DMS114 treated with DMSO at 0.1 percent for 48 hours (cell line): ENCODE results near the gene CACNA2D1.
"Not testable (repeated sequence)": the region's sequence is repeated elsewhere in the genome, so short reads cannot be mapped to it uniquely, and the experiment has no call there.

Experiments used
- DNase-seq: peaks from one replicate; lab custom pipeline; 2025; ENCODE audit not compliant: unreplicated experiment; lab: John Stamatoyannopoulos, UW

Gene CACNA2D1

GRCh38 chr7:82173400-82174021, 270.1 kb downstream of the CACNA2D1 start:
- no peak for DNase-seq

GRCh38 chr7:82172881-82173280, 270.7 kb downstream of the CACNA2D1 start:
- DNase-seq: no peak

- DNase-seq: peak; percentile 13
Observed at GRCh38 chr7:82172017-82172416, 271.6 kb downstream of the CACNA2D1 start.

- no peak for DNase-seq
Observed at GRCh38 chr7:82167558-82168314, 275.8 kb downstream of the CACNA2D1 start.

- DNase-seq: no peak
Observed at GRCh38 chr7:82166260-82167015, 277.1 kb downstream of the CACNA2D1 start.

GRCh38 chr7:82164813-82165212, 278.8 kb downstream of the CACNA2D1 start:
- DNase-seq: no peak

GRCh38 chr7:82164410-82164809, 279.2 kb downstream of the CACNA2D1 start:
- DNase-seq: no peak

GRCh38 chr7:82163586-82163985, 280.0 kb downstream of the CACNA2D1 start:
- DNase-seq: no peak

- DNase-seq: no peak
Observed at GRCh38 chr7:82162289-82162688, 281.3 kb downstream of the CACNA2D1 start.

- no peak for DNase-seq
Observed at GRCh38 chr7:82158327-82158726, 285.2 kb downstream of the CACNA2D1 start.

- DNase-seq: no peak
Observed at GRCh38 chr7:82156893-82157292, 286.7 kb downstream of the CACNA2D1 start.

GRCh38 chr7:82156168-82156567, 287.4 kb downstream of the CACNA2D1 start:
- DNase-seq: no peak

- DNase-seq: no peak
Observed at GRCh38 chr7:82154728-82155127, 288.8 kb downstream of the CACNA2D1 start.

- DNase-seq: no peak
Observed at GRCh38 chr7:82153776-82154175, 289.8 kb downstream of the CACNA2D1 start.

- DNase-seq: no peak
Observed at GRCh38 chr7:82152858-82153257, 290.7 kb downstream of the CACNA2D1 start.

- DNase-seq: no peak
Observed at GRCh38 chr7:82146491-82146890, 297.1 kb downstream of the CACNA2D1 start.

GRCh38 chr7:82142263-82142864, 301.2 kb downstream of the CACNA2D1 start:
- DNase-seq: no peak

GRCh38 chr7:82141427-82141826, 302.1 kb downstream of the CACNA2D1 start:
- DNase-seq: no peak

GRCh38 chr7:82140608-82141007, 303.0 kb downstream of the CACNA2D1 start:
- not testable (repeated sequence) for DNase-seq

- DNase-seq: no peak
Observed at GRCh38 chr7:82131215-82131614, 312.4 kb downstream of the CACNA2D1 start.

GRCh38 chr7:82129091-82129490, 314.5 kb downstream of the CACNA2D1 start:
- DNase-seq: no peak

- DNase-seq: no peak
Observed at GRCh38 chr7:82128546-82128945, 315.0 kb downstream of the CACNA2D1 start.
